Activated T-cell treated with anti-CD3 and anti-CD28 coated beads, Interleukin-2, amount 50 U/mL, for 72 hours (primary cell): ENCODE data around the gene E2F3. TPM values are rescaled to one million over a fixed set of nuclear protein-coding genes. Genes with fewer than 3 reads are reported as not detected.

Source experiments
- ATAC-seq, 2 donors: fragments of 150-1000 bp; cut with Tn5 transposase; replicated peaks in 1 of 2; 2 replicates each; pipeline ENCODE4 v1.10.0; 2021; ENCODE audit warnings: moderate library complexity in 2 of 2, mild to moderate bottlenecking in 1 of 2
- DNase-seq, 2 donors: peaks; one replicate each; pipeline ENCODE4 v3.0.0; 2021 to 2022; ENCODE audit warnings: mixed read lengths in 1 of 2
- H3K27ac Mint-ChIP-seq: one replicate; pipeline ENCODE4 v1.8.0; 2022; ENCODE audit warnings: mild to moderate bottlenecking, moderate library complexity, mixed read lengths
- H3K27me3 Mint-ChIP-seq: one replicate; pipeline ENCODE4 v1.8.0; 2022; ENCODE audit warnings: low read depth, mixed read lengths
- H3K36me3 Mint-ChIP-seq, 2 donors: one replicate each; pipeline ENCODE4 v1.8.0; 2022; ENCODE audit warnings: mixed read lengths in 2 of 2, mild to moderate bottlenecking in 1 of 2; ENCODE audit not compliant: insufficient read depth in 2 of 2
- H3K4me1 Mint-ChIP-seq: one replicate; pipeline ENCODE4 v1.8.0; 2022; ENCODE audit warnings: low read depth, mixed read lengths
- H3K4me3 Mint-ChIP-seq, 2 donors: one replicate each; pipeline ENCODE4 v1.8.0; 2022; ENCODE audit warnings: mild to moderate bottlenecking in 2 of 2, mixed read lengths in 2 of 2, moderate library complexity in 2 of 2
- H3K9me3 Mint-ChIP-seq, 2 donors: one replicate each; pipeline ENCODE4 v1.8.0; 2022; ENCODE audit warnings: mixed read lengths in 2 of 2
- total RNA-seq, 2 donors: library from RNA; stranded (reverse); gene quantifications; one replicate each; pipeline ENCODE4 v1.2.3, GENCODE V29; 2022

Gene E2F3
- total RNA-seq, 2 donors from 2014 or later: 17.5 to 18.0 TPM

DNA sequence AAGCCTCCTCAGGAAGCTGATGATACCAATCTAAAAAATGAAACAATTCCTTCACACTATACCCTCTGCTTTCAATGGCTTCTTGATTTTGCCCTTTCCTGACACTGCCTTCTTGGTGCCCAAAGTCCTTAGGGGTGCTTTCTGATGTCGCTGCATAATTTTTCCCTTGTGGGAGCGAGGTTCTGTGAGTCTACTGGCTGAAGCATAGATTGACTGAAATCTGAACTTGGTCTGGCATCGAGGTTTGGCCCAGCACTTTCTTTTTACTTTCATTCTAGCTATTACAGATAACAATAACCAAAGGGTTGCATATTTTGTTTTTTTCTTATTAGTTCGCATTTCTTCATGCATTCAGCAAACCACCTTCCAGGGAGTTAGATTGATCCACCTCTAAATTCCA, 65.8 kb downstream of the E2F3 start:
- peaks cover 27% of the 10 kb centered on the region for H3K4me1 Mint-ChIP-seq
- peak overlapping the region; percentile 43 for H3K27ac Mint-ChIP-seq
- H3K9me3 Mint-ChIP-seq: no peaks in the 10 kb centered on the region
- peak overlapping the region in 1 of 2 donors; percentile 1 for H3K4me3 Mint-ChIP-seq
- peaks cover 2 to 21% of the 10 kb centered on the region in 2 donors for H3K36me3 Mint-ChIP-seq
- H3K27me3 Mint-ChIP-seq: no peaks in the 10 kb centered on the region
- no peak for DNase-seq
- ATAC-seq: peak; percentile 30 to 34

DNA sequence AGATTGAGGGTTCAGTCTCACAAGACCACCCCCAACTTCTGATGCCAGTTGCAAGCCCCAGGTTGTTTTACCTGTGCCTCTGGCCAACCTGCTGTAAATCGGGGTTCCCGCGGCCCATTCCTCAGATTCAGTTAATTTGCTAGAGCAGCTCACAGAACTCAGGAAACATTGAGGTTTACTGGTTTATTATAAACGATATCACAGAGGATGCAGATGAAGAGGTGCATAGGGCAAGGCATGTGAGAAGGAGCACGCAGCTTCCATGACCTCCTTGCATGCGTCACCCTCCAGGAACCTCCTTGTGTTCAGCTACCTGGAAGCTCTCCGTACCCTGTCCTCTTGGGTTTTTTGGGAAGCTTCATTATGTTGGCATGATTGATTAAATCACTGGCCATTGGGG, 66.5 kb downstream of the E2F3 start:
- ATAC-seq (no peak), DNase-seq (no peak)
- Mint-ChIP-seq H3K4me3 (no peak overlapping the region), H3K9me3 (no peaks in the 10 kb centered on the region), H3K4me1 (peaks cover 26% of the 10 kb centered on the region), H3K27me3 (no peaks in the 10 kb centered on the region), H3K36me3 (peaks cover 2 to 18% of the 10 kb centered on the region in 2 donors), H3K27ac (no peak overlapping the region)

DNA sequence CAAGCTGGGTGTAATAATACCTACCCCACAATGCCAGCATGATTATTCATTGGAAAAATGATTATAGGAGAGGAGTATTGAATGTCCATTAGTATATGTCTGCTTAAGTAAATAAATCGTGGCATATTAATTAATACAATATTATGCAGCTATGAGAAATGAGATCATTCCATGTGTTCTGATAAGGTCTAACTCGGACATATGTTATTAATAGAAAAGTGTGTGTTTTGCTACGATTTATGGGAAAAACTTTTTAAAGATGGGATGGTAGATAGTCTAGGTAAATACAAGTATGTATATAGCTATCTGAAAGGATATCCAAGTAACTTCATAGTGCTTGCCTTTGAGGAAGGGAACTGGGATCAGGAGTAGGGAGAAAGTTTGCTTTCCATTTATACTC, 71.1 kb downstream of the E2F3 start:
- Mint-ChIP-seq H3K27me3 (no peaks in the 10 kb centered on the region), H3K4me1 (peaks cover 5% of the 10 kb centered on the region), H3K4me3 (no peak overlapping the region), H3K36me3 (peaks cover 0 to 2% of the 10 kb centered on the region in 2 donors), H3K9me3 (no peaks in the 10 kb centered on the region), H3K27ac (no peak overlapping the region)
- ATAC-seq: no peak
- DNase-seq: no peak

DNA sequence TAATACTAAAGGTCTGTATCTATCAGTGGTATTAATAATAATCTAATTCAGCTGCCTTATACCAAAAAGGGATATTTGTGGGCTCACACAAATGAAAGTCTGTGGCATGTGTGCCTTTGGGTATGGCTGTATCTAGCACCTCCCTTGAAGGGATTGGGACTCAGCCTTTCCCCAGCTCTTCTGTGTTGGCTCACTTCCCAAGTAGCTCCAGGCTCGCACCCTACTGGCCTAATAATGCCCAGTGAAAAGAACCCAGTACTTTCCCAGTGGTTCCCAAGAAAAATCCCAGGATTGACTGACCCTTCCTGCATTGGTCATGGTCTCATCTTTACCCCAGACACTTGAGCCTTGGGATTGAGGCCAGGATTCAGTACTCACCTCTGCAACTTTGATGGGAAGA, 71.8 kb downstream of the E2F3 start:
- Mint-ChIP-seq H3K4me3 (no peak overlapping the region), H3K4me1 (no peaks in the 10 kb centered on the region), H3K9me3 (no peaks in the 10 kb centered on the region), H3K27ac (no peak overlapping the region), H3K27me3 (no peaks in the 10 kb centered on the region), H3K36me3 (no peaks in the 10 kb centered on the region)
- no peak for ATAC-seq
- no peak for DNase-seq

DNA sequence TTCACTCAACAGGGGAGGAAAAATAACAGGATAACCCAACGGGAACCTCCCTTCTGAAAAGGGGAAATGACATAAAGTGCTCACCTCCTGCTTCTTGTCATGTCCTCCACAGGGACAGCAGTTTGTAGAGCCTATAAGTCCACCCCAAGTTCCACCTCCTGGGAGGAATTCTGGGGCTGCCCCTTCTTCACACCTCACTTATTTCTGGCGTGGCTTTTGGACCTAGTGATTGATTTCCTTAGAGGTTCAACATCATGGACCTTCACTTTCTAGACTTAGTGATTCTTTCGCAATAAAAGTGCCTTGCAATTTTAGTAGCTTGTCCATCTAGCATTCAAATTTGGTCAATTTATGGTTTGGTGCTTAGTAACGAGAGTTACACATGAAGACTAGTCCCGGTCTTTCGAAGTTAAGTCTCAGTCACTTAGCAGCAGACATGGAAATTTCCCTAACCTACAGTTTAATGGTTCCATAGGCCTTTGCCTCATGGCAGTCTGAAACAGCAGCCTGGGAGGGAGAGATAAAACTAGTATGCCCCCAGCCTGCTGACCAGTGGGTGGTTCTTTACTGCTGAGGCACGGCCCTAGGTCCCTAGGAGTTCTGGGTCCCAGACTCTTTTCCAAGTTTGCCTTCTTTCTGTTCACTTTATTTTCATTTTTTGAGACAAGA, 73.3 kb downstream of the E2F3 start:
- no peak for ATAC-seq
- peaks cover 0 to 2% of the 10 kb centered on the region in 2 donors for H3K36me3 Mint-ChIP-seq
- no peak overlapping the region for H3K4me3 Mint-ChIP-seq

DNA sequence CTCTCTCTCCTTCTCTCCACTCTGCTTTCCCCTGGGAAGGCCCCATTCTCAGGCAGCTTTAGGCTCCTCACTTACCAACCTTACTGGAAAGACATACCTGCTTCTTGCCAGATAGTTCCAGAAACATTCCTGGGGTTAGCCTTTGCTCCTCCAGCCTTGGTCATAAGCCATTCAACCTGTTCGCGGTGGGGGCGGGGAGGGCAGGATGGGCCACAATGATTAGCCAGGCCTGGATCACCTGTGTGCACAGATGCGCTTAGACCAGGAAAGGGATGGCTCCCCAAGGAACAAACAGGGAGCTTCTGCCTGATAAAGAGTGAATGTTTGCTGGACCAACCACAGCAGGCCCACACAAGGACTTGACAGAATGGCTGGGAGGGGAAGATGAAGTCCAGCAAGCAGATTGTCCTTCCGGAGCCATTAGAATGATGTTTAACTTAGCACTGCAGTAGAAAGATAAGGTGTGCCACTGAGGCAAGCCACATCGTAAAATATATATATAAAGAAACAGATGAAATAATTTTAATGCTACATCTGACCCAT, 74.9 kb downstream of the E2F3 start:
- DNase-seq: no peak
- Mint-ChIP-seq H3K4me1 (no peaks in the 10 kb centered on the region), H3K27ac (no peak overlapping the region), H3K36me3 (peaks cover 2 to 3% of the 10 kb centered on the region in 2 donors), H3K4me3 (no peak overlapping the region), H3K9me3 (no peaks in the 10 kb centered on the region), H3K27me3 (no peaks in the 10 kb centered on the region)
- ATAC-seq: no peak

More for the DNA sequence above, 73.3 kb downstream of the E2F3 start:
- DNase-seq: no peak
- H3K4me1 Mint-ChIP-seq: no peaks in the 10 kb centered on the region
- no peaks in the 10 kb centered on the region for H3K9me3 Mint-ChIP-seq
- no peak overlapping the region for H3K27ac Mint-ChIP-seq
- no peaks in the 10 kb centered on the region for H3K27me3 Mint-ChIP-seq

DNA sequence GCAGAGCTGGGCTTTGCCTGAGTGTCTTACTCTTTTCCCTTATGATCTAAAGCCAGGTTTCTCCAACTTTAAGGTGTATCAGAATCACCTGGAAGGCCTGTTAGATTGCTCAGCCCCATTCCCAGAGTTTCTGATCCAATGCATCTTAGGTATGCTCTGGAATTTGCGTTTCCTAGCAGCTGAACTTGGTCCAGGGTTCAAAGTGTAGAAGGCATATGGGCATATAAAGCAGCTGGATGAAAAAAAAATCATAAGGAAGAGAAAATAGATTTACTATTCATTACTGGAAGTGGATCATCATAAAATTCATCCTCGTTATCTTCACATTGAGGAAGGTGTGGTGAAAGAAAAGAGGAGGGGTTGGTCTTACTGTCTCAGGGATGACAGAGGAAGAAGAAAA, 75.8 kb downstream of the E2F3 start:
- Mint-ChIP-seq H3K27me3 (no peaks in the 10 kb centered on the region), H3K9me3 (no peaks in the 10 kb centered on the region), H3K4me1 (no peaks in the 10 kb centered on the region), H3K36me3 (peaks cover 2 to 5% of the 10 kb centered on the region in 2 donors), H3K4me3 (no peak overlapping the region), H3K27ac (no peak overlapping the region)
- ATAC-seq: no peak
- DNase-seq: no peak

DNA sequence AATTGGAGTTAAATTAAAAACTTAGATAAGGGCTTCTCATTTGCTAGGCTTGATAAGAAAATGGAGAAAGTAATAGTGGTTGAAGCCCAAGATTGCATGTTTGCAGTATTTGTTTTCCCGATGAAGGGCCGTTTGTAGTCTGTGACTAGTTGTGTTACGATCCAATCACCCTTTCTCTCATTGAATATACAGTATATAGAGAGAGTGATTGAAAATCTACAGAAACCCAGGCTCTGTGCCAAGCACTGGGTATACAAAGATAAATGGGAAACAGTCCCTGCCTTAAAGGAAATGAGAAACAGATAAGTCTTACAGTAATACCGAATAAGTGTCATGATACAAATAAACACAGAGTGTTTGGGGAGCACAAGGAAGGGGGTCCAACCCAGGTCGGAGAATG, 77.4 kb downstream of the E2F3 start:
- Mint-ChIP-seq H3K27me3 (no peaks in the 10 kb centered on the region), H3K27ac (no peak overlapping the region)
- no peak for ATAC-seq

DNA sequence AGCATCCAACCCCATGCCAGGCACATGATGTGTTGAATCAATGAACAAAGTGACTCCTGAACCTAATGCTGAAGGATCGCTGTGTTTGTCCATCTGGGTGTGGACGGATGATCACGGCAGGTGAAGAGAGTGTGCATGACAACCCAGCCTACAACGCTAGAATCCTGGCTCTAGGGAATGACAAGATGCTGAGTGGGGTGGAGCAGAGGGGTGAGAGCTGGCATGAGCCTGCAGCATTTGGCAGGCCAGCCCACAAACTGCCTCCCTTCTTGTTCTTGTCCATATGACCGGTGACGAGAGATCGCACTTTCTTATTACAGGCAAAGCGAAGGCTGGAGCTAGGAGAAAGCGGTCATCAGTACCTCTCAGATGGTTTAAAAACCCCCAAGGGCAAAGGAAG, 77.8 kb downstream of the E2F3 start:
- H3K36me3 Mint-ChIP-seq: peaks cover 2 to 13% of the 10 kb centered on the region in 2 donors
- H3K27ac Mint-ChIP-seq: no peak overlapping the region
- DNase-seq: no peak
- no peaks in the 10 kb centered on the region for H3K9me3 Mint-ChIP-seq
- no peak overlapping the region for H3K4me3 Mint-ChIP-seq
- ATAC-seq: no peak
- no peaks in the 10 kb centered on the region for H3K4me1 Mint-ChIP-seq
- no peaks in the 10 kb centered on the region for H3K27me3 Mint-ChIP-seq

More for the DNA sequence above, 77.4 kb downstream of the E2F3 start:
- Mint-ChIP-seq H3K4me3 (no peak overlapping the region), H3K9me3 (no peaks in the 10 kb centered on the region), H3K36me3 (peaks cover 2 to 9% of the 10 kb centered on the region in 2 donors), H3K4me1 (no peaks in the 10 kb centered on the region)
- no peak for DNase-seq

DNA sequence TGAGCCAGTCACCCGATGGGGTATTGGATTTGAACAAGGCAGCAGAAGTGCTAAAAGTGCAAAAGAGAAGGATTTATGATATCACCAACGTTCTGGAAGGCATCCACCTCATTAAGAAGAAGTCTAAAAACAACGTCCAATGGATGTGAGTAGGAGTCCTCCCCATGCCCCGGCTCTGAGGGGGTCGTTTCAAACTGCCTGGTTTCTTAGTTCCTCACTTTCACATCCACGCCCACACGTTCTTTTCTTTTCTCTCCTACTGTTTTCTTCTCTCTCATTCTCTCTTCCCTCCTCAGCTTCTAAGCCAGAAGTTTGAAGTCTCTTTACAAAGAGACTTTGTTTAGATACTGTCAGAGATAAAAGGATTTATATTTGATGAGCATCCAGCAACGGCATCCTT, 79.6 kb downstream of the E2F3 start:
- H3K27ac Mint-ChIP-seq: no peak overlapping the region
- no peaks in the 10 kb centered on the region for H3K27me3 Mint-ChIP-seq

DNA sequence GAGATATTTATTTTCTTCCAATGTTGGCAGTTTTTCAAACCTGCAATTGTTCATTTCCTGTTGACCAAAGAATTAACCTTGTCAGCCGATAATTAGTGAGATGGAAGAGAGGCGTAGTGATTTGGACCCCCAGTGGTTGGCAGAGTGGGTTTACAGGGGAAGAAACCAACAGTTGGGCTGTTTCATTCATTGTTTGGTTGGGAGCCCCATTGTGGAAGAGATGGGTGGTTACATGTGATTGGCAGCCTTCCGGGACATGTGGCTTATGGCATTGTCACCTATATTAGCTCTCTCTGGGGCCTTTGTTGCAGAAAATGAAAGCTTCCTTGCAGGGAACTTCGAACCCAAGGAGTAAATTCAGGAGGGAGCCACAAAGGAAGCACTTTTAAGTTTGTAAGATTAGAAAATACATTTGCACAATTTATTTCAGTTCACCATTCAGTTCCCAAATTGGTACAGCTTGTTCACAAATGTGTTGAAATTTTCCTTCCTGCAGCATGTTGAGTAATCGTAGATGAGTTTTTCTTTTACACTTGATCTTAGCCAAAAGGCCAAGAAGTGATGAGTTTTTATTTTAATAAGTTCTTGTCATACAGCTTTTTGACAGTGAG, 82.3 kb downstream of the E2F3 start:
- Mint-ChIP-seq H3K27me3 (no peaks in the 10 kb centered on the region), H3K36me3 (peaks cover 8 to 27% of the 10 kb centered on the region in 2 donors), H3K9me3 (no peaks in the 10 kb centered on the region), H3K27ac (peak overlapping the region; percentile 19), H3K4me3 (no peak overlapping the region), H3K4me1 (peaks cover 9% of the 10 kb centered on the region)
- ATAC-seq (no peak), DNase-seq (no peak)

More for the DNA sequence above, 79.6 kb downstream of the E2F3 start:
- Mint-ChIP-seq H3K4me1 (peaks cover 1% of the 10 kb centered on the region), H3K36me3 (peaks cover 2 to 14% of the 10 kb centered on the region in 2 donors), H3K4me3 (no peak overlapping the region), H3K9me3 (no peaks in the 10 kb centered on the region)
- DNase-seq: no peak
- no peak for ATAC-seq

DNA sequence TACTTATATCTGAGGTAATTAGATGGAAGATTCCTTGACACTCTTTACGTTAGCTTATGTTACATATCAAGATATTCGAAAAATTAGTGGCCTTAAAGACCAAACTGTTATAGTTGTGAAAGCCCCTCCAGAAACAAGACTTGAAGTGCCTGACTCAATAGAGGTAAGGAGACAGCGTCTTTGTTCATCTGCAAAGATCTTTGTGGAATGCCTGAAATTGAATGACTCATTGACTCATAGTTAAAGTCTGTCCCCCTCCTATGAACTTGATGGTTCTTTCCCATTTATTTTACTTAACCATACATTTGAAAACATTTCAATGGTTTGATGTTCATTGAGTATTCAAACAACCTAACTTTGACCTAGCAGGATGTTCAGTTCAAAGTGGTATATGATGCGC, 85.0 kb downstream of the E2F3 start:
- Mint-ChIP-seq H3K4me1 (peaks cover 9% of the 10 kb centered on the region), H3K9me3 (no peaks in the 10 kb centered on the region), H3K4me3 (no peak overlapping the region), H3K27ac (no peak overlapping the region), H3K27me3 (no peaks in the 10 kb centered on the region), H3K36me3 (peaks cover 5 to 32% of the 10 kb centered on the region in 2 donors)
- DNase-seq (no peak), ATAC-seq (no peak)

DNA sequence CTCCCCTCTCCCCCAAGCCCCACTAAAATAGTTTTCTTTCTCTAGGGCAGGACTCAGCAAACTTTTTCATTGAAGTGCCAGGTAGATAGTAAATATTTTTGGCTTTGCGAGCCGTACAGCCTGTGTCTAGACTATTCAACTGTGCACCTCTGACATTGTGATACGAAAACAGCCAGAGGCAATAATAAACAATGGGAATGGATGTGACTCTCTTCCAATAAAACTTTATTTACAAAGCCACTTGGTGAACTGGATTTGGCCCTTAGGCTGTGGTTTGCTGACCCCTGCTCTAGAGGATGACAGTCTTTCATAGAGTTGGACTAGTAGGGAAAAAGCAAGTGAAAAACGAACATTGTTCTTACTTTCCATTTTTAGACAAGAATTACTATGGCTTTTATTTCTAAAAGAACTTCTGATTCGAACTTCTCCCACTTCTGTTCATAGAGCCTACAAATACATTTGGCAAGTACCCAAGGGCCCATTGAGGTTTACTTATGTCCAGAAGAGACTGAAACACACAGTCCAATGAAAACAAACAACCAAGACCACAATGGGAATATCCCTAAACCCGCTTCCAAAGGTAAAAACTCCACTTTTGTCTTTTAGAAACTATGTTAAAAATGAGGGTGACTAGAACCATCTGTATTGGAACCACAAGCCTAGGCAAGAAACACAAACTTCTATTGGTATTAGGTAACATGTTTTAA, 86.1 kb downstream of the E2F3 start:
- peaks cover 9% of the 10 kb centered on the region for H3K4me1 Mint-ChIP-seq
- ATAC-seq (no peak), DNase-seq (no peak)
- H3K36me3 Mint-ChIP-seq: peaks cover 5 to 31% of the 10 kb centered on the region in 2 donors
- peak overlapping the region; percentile 72 for H3K27ac Mint-ChIP-seq
- H3K4me3 Mint-ChIP-seq: no peak overlapping the region
- H3K27me3 Mint-ChIP-seq: no peaks in the 10 kb centered on the region
- no peaks in the 10 kb centered on the region for H3K9me3 Mint-ChIP-seq
